B cell (primary cell): ENCODE data around the gene DENND5B. TPM values are rescaled to one million over a fixed set of nuclear protein-coding genes. Genes with fewer than 3 reads are reported as not detected.

Source experiments
- ATAC-seq: fragments of 200-7000 bp; cut with Tn5 transposase; one replicate; pipeline ENCODE4 v1.10.0; 2021; ENCODE audit warnings: low read depth, mild to moderate bottlenecking, moderate number of reproducible peaks, moderate library complexity
- CTCF ChIA-PET: fragments of 350-600 bp; sonication (Branson Sonifier 250); formaldehyde crosslinking; loops from one replicate; lab custom pipeline; 2021; ENCODE audit warnings: antibody characterized with exemption, inconsistent platforms; lab: Charles Lee
- POLR2A ChIA-PET: fragments of 350-600 bp; sonication (Branson Sonifier 250); formaldehyde crosslinking; loops from one replicate; lab custom pipeline; 2021; ENCODE audit warnings: antibody characterized with exemption; lab: Charles Lee
- DNase-seq: peaks from one replicate; pipeline ENCODE4 v3.0.0; 2013
- H2AFZ ChIP-seq: 2 replicates; pipeline ENCODE4 v1.6.1; 2012; ENCODE audit warnings: mild to moderate bottlenecking, low read depth, low read length; ENCODE audit not compliant: insufficient read depth, poor library complexity, severe bottlenecking
- H3K27ac ChIP-seq, 2 donors: 1 replicate in 1 of 2; 2 replicates in 1 of 2; pipeline ENCODE4 v1.5.1; 2012 to 2013; ENCODE audit warnings: low read length in 2 of 2, mild to moderate bottlenecking in 2 of 2, moderate library complexity in 1 of 2
- H3K27me3 ChIP-seq, 4 experiments: fragments of 200-600 bp in 1 of 4; sonication (generic) in 1 of 4; replicated peaks in 1 of 4; 1 replicate in 2 of 4; 2 replicates in 2 of 4; pipeline versions ENCODE4 v1.6.1 to v1.7.0; 2013 to 2016; ENCODE audit warnings: low read length in 3 of 4, mild to moderate bottlenecking in 2 of 4, mixed read lengths in 1 of 4, moderate library complexity in 1 of 4; ENCODE audit not compliant: insufficient read depth in 4 of 4, control insufficient read depth in 3 of 4; ENCODE audit errors: control extremely low read depth in 1 of 4
- H3K36me3 ChIP-seq, 2 experiments: replicated peaks in 1 of 2; 1 replicate in 1 of 2; 2 replicates in 1 of 2; pipeline versions ENCODE4 v1.6.1 to v1.7.1; 2013; ENCODE audit warnings: low read length in 1 of 2; ENCODE audit not compliant: insufficient read depth in 2 of 2, control insufficient read depth in 1 of 2; ENCODE audit errors: control extremely low read depth in 1 of 2, extremely low read depth in 1 of 2
- H3K4me1 ChIP-seq, 2 donors: fragments of 200-600 bp in 1 of 2; sonication (generic) in 1 of 2; 1 replicate in 1 of 2; 2 replicates in 1 of 2; pipeline versions ENCODE4 v1.5.1 to v1.6.1; 2013 to 2017; ENCODE audit warnings: low read length in 2 of 2; ENCODE audit not compliant: control insufficient read depth in 2 of 2, insufficient read depth in 2 of 2
- H3K4me2 ChIP-seq: replicated peaks from 2 replicates; pipeline ENCODE3; 2012; ENCODE audit warnings: mild to moderate bottlenecking, low read depth, low read length; ENCODE audit not compliant: poor library complexity, severe bottlenecking
- H3K4me3 ChIP-seq, 5 experiments: fragments of 200-600 bp in 1 of 5; sonication (generic) in 1 of 5; 1 replicate in 3 of 5; 2 replicates in 2 of 5; pipeline versions ENCODE4 v1.5.1 to v1.7.0; 2011 to 2016; ENCODE audit warnings: low read length in 4 of 5, mild to moderate bottlenecking in 4 of 5, low read depth in 2 of 5, control low read depth in 1 of 5, moderate library complexity in 1 of 5; ENCODE audit not compliant: insufficient read depth in 1 of 5; ENCODE audit errors: control extremely low read depth in 1 of 5, extremely low read depth in 1 of 5
- H3K79me2 ChIP-seq: fragments of 200-600 bp; sonication (generic); one replicate; pipeline ENCODE4 v1.6.0; 2016; ENCODE audit warnings: low read length; ENCODE audit not compliant: control insufficient read depth, insufficient read depth
- H3K9ac ChIP-seq: fragments of 200-600 bp; sonication (generic); 2 replicates; pipeline ENCODE4 v1.6.1; 2017; ENCODE audit warnings: mild to moderate bottlenecking, low read length, moderate library complexity
- H3K9me3 ChIP-seq, 3 donors: one replicate each; pipeline versions ENCODE4 v1.6.1 to v1.7.1; 2013; ENCODE audit warnings: low read length in 2 of 3; ENCODE audit not compliant: control insufficient read depth in 2 of 3, insufficient read depth in 1 of 3; ENCODE audit errors: control extremely low read depth in 1 of 3
- H4K20me1 ChIP-seq: 2 replicates; pipeline ENCODE4 v1.6.0; 2012; ENCODE audit warnings: mild to moderate bottlenecking, low read length; ENCODE audit not compliant: insufficient read depth, control insufficient read depth, poor library complexity, severe bottlenecking
- H3K27ac Mint-ChIP-seq: one replicate; pipeline ENCODE4 v1.8.0; 2021; ENCODE audit warnings: mixed read lengths
- H3K27me3 Mint-ChIP-seq: one replicate; pipeline ENCODE4 v1.8.0; 2021; ENCODE audit warnings: mixed read lengths
- H3K4me1 Mint-ChIP-seq: one replicate; pipeline ENCODE4 v1.8.0; 2021; ENCODE audit warnings: mixed read lengths
- H3K4me3 Mint-ChIP-seq: one replicate; pipeline ENCODE4 v1.8.0; 2021; ENCODE audit warnings: mixed read lengths
- H3K9me3 Mint-ChIP-seq: one replicate; pipeline ENCODE4 v1.8.0; 2022; ENCODE audit warnings: mixed read lengths; ENCODE audit not compliant: insufficient read depth
- EZH2 ChIP-seq: IDR thresholded peaks from 2 replicates; pipeline ENCODE4 v1.6.1; 2012; ENCODE audit warnings: borderline replicate concordance, low read depth, mild to moderate bottlenecking, moderate library complexity, low read length; ENCODE audit not compliant: insufficient read depth, poor library complexity, severe bottlenecking
- WGBS: methylation state at CpG from one replicate; pipeline ENCODE4 v1.1.5; 2013; ENCODE audit warnings: missing lambda C conversion rate; ENCODE audit not compliant: insufficient coverage; 5-methylcytosine and 5-hydroxymethylcytosine counted together
- intact Hi-C: fragments of 100-400 bp; cut with micrococcal nuclease; formaldehyde crosslinking; loops from one replicate; pipeline ENCODE4 v1.10.0; 2022
- polyA plus RNA-seq: library from polyadenylated mRNA; depleted of rRNA; stranded (reverse); fragments of >200 nt; gene quantifications from 2 replicates; pipeline ENCODE4 v1.2.3, GENCODE V29; 2012
- total RNA-seq, 2 donors: library from RNA; stranded (reverse); fragments of 120-200 nt in 1 of 2; gene quantifications; 1 replicate in 1 of 2; 2 replicates in 1 of 2; pipeline versions ENCODE4 v1.2.3 to v1.2.4, GENCODE V29; 2013 to 2022
- TF ChIP-seq, protein P1 (sequence below): fragments of 200-600 bp; IDR thresholded peaks from one replicate; pipeline ENCODE4 v1.8.0; 2022; ENCODE audit warnings: antibody characterized with exemption, mild to moderate bottlenecking

Gene DENND5B
- total and polyA plus RNA-seq, 2 donors (not counting 1 experiment from before 2014, with no cell fraction given): 18.7 to 55.3 TPM

DNA sequence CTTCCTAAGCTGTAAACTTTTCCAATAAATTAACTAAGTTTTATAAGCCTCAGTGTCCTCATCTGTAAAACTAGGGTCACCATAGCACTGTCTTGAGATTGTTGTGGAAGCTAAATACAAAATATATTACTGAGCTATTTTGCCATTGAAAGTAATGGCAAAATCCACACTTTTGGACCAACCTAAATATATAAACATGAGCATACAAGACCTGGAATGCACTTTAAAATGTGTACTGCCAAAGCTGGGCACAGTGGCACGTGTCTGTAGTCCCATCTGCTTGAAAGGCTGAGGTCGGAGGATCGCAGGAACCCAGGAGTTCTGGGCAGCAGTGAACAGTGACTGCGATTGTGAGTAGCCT lies 235.2 kb downstream of the DENND5B start:
- no peaks in the 10 kb centered on the region for H3K9me3 ChIP-seq
- H3K36me3 ChIP-seq: no peaks in the 10 kb centered on the region
- no peak for TF ChIP-seq EZH2
- TF ChIP-seq, protein P1, sequence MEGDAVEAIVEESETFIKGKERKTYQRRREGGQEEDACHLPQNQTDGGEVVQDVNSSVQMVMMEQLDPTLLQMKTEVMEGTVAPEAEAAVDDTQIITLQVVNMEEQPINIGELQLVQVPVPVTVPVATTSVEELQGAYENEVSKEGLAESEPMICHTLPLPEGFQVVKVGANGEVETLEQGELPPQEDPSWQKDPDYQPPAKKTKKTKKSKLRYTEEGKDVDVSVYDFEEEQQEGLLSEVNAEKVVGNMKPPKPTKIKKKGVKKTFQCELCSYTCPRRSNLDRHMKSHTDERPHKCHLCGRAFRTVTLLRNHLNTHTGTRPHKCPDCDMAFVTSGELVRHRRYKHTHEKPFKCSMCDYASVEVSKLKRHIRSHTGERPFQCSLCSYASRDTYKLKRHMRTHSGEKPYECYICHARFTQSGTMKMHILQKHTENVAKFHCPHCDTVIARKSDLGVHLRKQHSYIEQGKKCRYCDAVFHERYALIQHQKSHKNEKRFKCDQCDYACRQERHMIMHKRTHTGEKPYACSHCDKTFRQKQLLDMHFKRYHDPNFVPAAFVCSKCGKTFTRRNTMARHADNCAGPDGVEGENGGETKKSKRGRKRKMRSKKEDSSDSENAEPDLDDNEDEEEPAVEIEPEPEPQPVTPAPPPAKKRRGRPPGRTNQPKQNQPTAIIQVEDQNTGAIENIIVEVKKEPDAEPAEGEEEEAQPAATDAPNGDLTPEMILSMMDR: no peak
- peaks cover 0 to 2% (median 0%) of the 10 kb centered on the region in 4 experiments for H3K27me3 ChIP-seq
- peaks cover 3 to 11% of the 10 kb centered on the region in 2 donors for H3K4me1 ChIP-seq
- H2AFZ ChIP-seq: no peak overlapping the region
- Mint-ChIP-seq H3K27ac (no peak overlapping the region), H3K27me3 (no peaks in the 10 kb centered on the region), H3K4me3 (no peak overlapping the region), H3K9me3 (no peaks in the 10 kb centered on the region), H3K4me1 (peaks cover 8% of the 10 kb centered on the region)
- H4K20me1 ChIP-seq: no peaks in the 10 kb centered on the region
- H3K27ac ChIP-seq: no peak overlapping the region
- H3K4me3 ChIP-seq: no peak overlapping the region
- DNase-seq (no peak), ATAC-seq (no peak)
- CTCF ChIA-PET: interaction anchor here (0.6 to 0.9 kb wide), 3 partner anchors 9 to 392 kb away, joined by 3 to 4 read pairs (median 3); no protein-coding TSS in a partner anchor
- intact Hi-C loops: no loop called here
- 100% methylated on average over 2 of the region's 4 CpGs for WGBS
- no peak overlapping the region for H3K9ac ChIP-seq
- H3K4me2 ChIP-seq: no peak overlapping the region
- POLR2A ChIA-PET: interaction anchor here (0.6 kb wide), 1 partner anchor 637 kb away, joined by 4 read pairs; no protein-coding TSS in a partner anchor
- H3K79me2 ChIP-seq: no peaks in the 10 kb centered on the region

- 67% methylated on average over 9 of the region's 12 CpGs for WGBS
- Histone ChIP-seq H3K4me1 (peaks cover 3 to 11% of the 10 kb centered on the region in 2 donors), H3K4me2 (no peak overlapping the region), H4K20me1 (no peaks in the 10 kb centered on the region), H3K27ac (no peak overlapping the region), H3K79me2 (no peaks in the 10 kb centered on the region), H3K9me3 (no peaks in the 10 kb centered on the region), H3K4me3 (no peak overlapping the region), H3K36me3 (no peaks in the 10 kb centered on the region), H2AFZ (peak overlapping the region; percentile 39), H3K9ac (no peak overlapping the region), H3K27me3 (peaks cover 0 to 2% (median 0%) of the 10 kb centered on the region in 4 experiments)
- ChIA-PET POLR2A (no interaction called here), CTCF (interaction anchor here (0.9 to 1.1 kb wide), 2 partner anchors 48 to 82 kb away, joined by 3 to 7 read pairs; no protein-coding TSS in a partner anchor)
- H3K4me3 Mint-ChIP-seq: no peak overlapping the region
- TF ChIP-seq EZH2: no peak
- TF ChIP-seq, protein P1: no peak
- peaks cover 8% of the 10 kb centered on the region for H3K4me1 Mint-ChIP-seq
- peaks cover 6% of the 10 kb centered on the region for H3K27me3 Mint-ChIP-seq
- peak overlapping the region; percentile 84 for H3K27ac Mint-ChIP-seq
- H3K9me3 Mint-ChIP-seq: no peaks in the 10 kb centered on the region
- peak; percentile 36 for ATAC-seq
- intact Hi-C loops: no loop called here
- DNase-seq: peak; percentile 42
These were observed 236.9 kb downstream of the DENND5B start for GRCh38 chr12:31353750-31354708.
